CD4-positive, alpha-beta T cell treated with Interleukin-17A for 1 hour (primary cell): ENCODE data around the gene JPT1.

ENCODE experiments used
- DNase-seq: peaks from one replicate; pipeline ENCODE4 v3.0.0-alpha.2; 2020

The JPT1 gene

GRCh38 chr17:75103601-75104554 is 50.4 kb downstream of the JPT1 start:
- no peak for DNase-seq

- DNase-seq, result no peak
Observed at GRCh38 chr17:75102385-75102821, 51.9 kb downstream of the JPT1 start.

- DNase-seq, result no peak
Observed at GRCh38 chr17:75099881-75100595, 54.3 kb downstream of the JPT1 start.

- DNase-seq, result no peak
Observed at GRCh38 chr17:75098861-75099260, 55.5 kb downstream of the JPT1 start.

- no peak for DNase-seq
Observed at GRCh38 chr17:75097865-75098264, 56.4 kb downstream of the JPT1 start.

- DNase-seq, result no peak
Observed at GRCh38 chr17:75096082-75096625, 58.2 kb downstream of the JPT1 start.

GRCh38 chr17:75094871-75095399 is 59.4 kb downstream of the JPT1 start:
- no peak for DNase-seq

GRCh38 chr17:75093548-75094158 is 60.7 kb downstream of the JPT1 start:
- no peak for DNase-seq

- DNase-seq, result no peak
Observed at GRCh38 chr17:75091855-75092327, 62.4 kb downstream of the JPT1 start.

- DNase-seq, result no peak
Observed at GRCh38 chr17:75090871-75091854, 63.1 kb downstream of the JPT1 start.

GRCh38 chr17:75088465-75089417 is 65.6 kb downstream of the JPT1 start:
- DNase-seq, result no peak

- DNase-seq, result peak; percentile 54
Observed at GRCh38 chr17:75087558-75088453, 66.5 kb downstream of the JPT1 start, which contains the start of gene SLC16A5. TSS of gene SLC16A5 (plus strand) at chr17:75087954. CDS start at chr17:75093637, 5,683 bp downstream.

GRCh38 chr17:75087182-75087557 is 67.1 kb downstream of the JPT1 start:
- DNase-seq, result no peak

- no peak for DNase-seq
Observed at GRCh38 chr17:75086496-75087181, 67.7 kb downstream of the JPT1 start.
